GM18505 (cell line): ENCODE results near the gene PPP2R2C.

ENCODE experiments used
- ATAC-seq: cut with Tn5 transposase; IDR thresholded peaks from one replicate; pipeline ENCODE4 v1.9.1; 2021; ENCODE audit not compliant: unreplicated experiment
- POLR2A ChIP-seq: IDR thresholded peaks from 4 replicates; pipeline ENCODE4 v1.6.1; 2011; ENCODE audit warnings: borderline replicate concordance; ENCODE audit not compliant: insufficient read depth, insufficient read length; ENCODE audit errors: extremely low read depth

Gene PPP2R2C

DNA sequence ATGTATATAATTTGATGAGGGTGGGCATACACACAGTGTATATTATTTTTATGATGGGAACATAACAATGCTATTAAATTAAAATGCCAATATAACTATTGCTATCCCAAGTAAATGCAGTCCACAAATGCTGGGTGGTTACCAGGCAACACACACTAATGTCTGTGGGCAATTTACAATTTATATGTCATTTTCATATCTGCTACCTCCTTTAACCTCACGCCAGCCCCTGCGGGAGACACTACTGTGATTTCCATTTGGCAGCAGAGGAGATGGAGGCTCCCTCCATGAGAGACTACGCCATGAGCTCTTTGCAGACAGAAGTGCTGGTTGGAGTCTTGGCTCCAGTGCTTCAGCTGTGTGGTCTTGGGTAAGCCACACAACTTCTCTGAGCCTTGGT, 87.9 kb downstream of the PPP2R2C start:
- no peak for TF ChIP-seq POLR2A
- ATAC-seq: no peak

DNA sequence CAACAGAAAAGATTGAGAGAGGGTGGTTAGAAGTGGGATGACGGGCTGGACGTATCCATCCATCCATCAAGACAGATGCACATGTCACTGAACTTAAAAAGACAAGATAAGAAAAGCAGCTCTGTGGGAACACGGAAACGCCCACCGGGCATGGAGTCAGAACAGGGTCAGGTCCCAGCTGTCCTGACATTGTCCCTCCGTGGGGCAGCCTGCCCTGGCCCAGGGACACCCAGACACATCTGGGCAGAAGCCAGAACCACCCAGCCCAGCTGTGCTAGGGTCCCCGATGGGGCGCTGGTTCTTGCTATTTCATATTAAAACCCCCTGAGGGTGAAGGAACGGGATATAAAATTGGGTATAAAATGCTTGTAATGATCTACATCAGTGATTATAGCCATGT, 88.5 kb downstream of the PPP2R2C start:
- TF ChIP-seq POLR2A: no peak
- ATAC-seq: no peak

GRCh38 chr4:6383009-6383404, 89.4 kb downstream of the PPP2R2C start:
- no peak for TF ChIP-seq POLR2A
- ATAC-seq: no peak

GRCh38 chr4:6381571-6382123, 90.8 kb downstream of the PPP2R2C start:
- no peak for TF ChIP-seq POLR2A
- no peak for ATAC-seq

- ATAC-seq: no peak
- no peak for TF ChIP-seq POLR2A
Measured at GRCh38 chr4:6380746-6381410, 91.5 kb downstream of the PPP2R2C start.

- no peak for TF ChIP-seq POLR2A
- ATAC-seq: no peak
Measured at GRCh38 chr4:6379767-6380745, 92.4 kb downstream of the PPP2R2C start.

DNA sequence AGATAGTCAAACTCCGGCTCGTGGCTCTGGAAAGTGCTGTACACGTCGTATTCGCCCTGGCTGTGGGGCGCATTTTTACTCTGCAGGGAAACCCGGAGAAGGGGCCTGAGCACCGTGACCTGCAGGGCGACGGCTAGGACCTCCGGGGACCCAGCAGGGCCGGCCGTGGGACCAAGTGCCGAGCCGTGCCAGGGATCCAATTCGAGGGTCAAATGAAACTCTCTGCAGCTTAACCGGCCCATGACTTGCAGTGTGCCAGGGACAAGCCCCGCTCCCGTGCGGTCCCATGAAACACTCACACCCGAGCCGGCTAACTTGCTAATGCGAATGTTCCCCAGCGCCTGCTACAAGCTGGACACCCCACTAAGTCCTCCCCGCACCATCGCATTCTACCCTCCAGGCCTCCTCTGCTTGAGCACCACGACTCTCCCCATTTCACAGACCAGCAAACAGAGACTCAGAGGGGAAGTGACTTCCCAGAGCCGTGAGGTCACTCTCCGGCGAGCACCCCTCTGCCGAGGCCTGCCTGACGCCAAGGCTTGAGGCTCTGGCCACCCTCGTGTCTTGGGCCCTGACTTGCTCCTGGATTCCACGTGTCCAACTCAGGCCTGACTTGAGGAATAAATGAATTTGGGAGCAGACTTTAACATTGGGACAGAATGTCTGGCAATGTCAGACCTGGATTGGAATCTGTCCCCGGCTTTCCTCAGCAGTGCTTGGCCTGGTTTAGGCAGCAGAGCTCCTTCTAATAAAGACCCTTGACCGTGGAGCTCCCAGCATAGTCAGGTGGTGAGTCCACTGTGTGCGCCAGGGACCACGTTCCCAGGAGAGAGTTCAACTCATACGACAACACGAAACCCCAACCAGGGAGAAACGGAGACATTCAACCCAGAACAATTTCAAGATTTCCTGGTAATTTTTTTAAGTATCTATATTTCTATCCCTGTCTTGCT, 93.6 kb downstream of the PPP2R2C start:
- TF ChIP-seq POLR2A: no peak
- ATAC-seq: no peak

- TF ChIP-seq POLR2A: no peak
- ATAC-seq: no peak
Measured at GRCh38 chr4:6377626-6378492, 94.6 kb downstream of the PPP2R2C start.

DNA sequence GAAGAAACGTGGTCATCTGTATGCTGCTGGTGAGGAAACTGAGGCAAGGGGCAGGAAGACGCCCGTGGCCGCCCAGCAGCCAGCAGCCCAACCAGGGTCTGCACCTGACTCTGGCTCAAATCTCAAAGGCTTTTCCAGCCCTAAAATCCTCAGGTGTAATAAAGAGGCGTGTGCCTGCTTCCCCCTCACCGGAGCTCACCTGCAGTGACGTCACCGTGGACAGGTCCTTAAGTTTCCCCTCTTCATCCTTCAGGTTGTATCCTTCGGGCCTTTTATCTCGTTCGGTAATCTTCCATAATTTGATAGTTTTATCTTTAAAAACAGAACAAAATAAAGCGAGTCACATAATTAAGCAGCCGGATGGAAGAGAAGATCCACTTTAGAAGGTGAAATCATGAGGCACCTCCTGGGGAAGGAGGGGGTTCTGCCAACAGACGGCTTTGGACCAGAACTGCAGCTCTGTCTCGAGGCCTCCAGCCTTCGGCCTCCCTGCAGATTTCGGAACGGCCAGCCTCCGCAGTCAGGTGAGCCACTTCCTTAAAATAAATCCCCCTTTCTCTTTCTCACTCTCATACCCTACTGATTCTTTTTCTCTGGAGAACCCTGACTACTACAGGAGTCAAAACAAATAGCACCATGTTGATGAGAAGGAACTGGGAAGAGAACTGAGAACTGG, 96.7 kb downstream of the PPP2R2C start:
- ATAC-seq: no peak
- no peak for TF ChIP-seq POLR2A

- no peak for TF ChIP-seq POLR2A
- no peak for ATAC-seq
Measured at GRCh38 chr4:6374575-6374974, 97.8 kb downstream of the PPP2R2C start.

GRCh38 chr4:6373541-6374410, 98.6 kb downstream of the PPP2R2C start:
- no peak for TF ChIP-seq POLR2A

More at GRCh38 chr4:6373541-6374410, 98.6 kb downstream of the PPP2R2C start:
- no peak for ATAC-seq
